Panc1 (cell line): Measurements from ENCODE around the gene YIPF1. TPM values are rescaled to one million over a fixed set of nuclear protein-coding genes. Genes with fewer than 3 reads are reported as not detected.

ENCODE experiments used
- ATAC-seq: fragments of 200-7000 bp; cut with Tn5 transposase; 2 replicates; pipeline ENCODE4 v1.9.1; 2020; ENCODE audit warnings: mild to moderate bottlenecking, moderate library complexity
- BruUV-seq: library from RNA; stranded (reverse); fragments of 400-500 nt; replicated peaks from 2 replicates; lab custom pipeline; 2021; lab: Mats Ljungman, UMichigan
- CTCF ChIA-PET: fragments of 300-600 bp; sonication (Branson Sonifier 250); formaldehyde crosslinking; loops from one replicate; lab custom pipeline; 2022; ENCODE audit warnings: antibody characterized with exemption; lab: Charles Lee
- POLR2A ChIA-PET: fragments of 300-600 bp; sonication (Branson Sonifier 250); formaldehyde crosslinking; loops from one replicate; lab custom pipeline; 2022; ENCODE audit warnings: antibody characterized with exemption; lab: Charles Lee
- DNase-seq: peaks from one replicate; pipeline ENCODE4 v3.0.0-alpha.2; 2010; ENCODE audit warnings: low read depth, low spot score
- H3K27ac ChIP-seq: 2 replicates; pipeline ENCODE4 v1.5.1; 2011; ENCODE audit warnings: mild to moderate bottlenecking, low read length, inconsistent platforms
- H3K27me3 ChIP-seq: fragments of 200-500 bp; sonication (Bioruptor generic); 2 replicates; pipeline ENCODE4 v1.6.0; 2014; ENCODE audit warnings: low read length, inconsistent platforms; ENCODE audit not compliant: control insufficient read depth, insufficient read depth
- H3K36me3 ChIP-seq: fragments of 200-500 bp; sonication (Bioruptor generic); 2 replicates; pipeline ENCODE4 v1.5.1; 2014; ENCODE audit warnings: inconsistent platforms, mild to moderate bottlenecking, low read length, moderate library complexity; ENCODE audit not compliant: control insufficient read depth, insufficient read depth
- H3K4me1 ChIP-seq: 2 replicates; pipeline ENCODE4 v1.5.1; 2011; ENCODE audit warnings: inconsistent platforms, mild to moderate bottlenecking, low read length, moderate library complexity; ENCODE audit not compliant: control insufficient read depth, insufficient read depth
- H3K4me3 ChIP-seq, 2 experiments: 2 replicates each; pipeline ENCODE4 v1.5.1; 2011 to 2012; ENCODE audit warnings: low read depth in 2 of 2, low read length in 2 of 2, mild to moderate bottlenecking in 2 of 2, inconsistent platforms in 1 of 2, moderate library complexity in 1 of 2
- H3K9me3 ChIP-seq: fragments of 200-500 bp; sonication (Bioruptor generic); 2 replicates; pipeline ENCODE4 v1.5.1; 2014; ENCODE audit warnings: low read depth, mild to moderate bottlenecking, inconsistent platforms, low read length, moderate library complexity; ENCODE audit not compliant: control insufficient read depth, insufficient read depth
- POLR2AphosphoS5 ChIP-seq: IDR thresholded peaks from 2 replicates; pipeline ENCODE4 v1.6.1; 2012; ENCODE audit warnings: mild to moderate bottlenecking, low read depth, low read length, moderate library complexity
- SIN3A ChIP-seq: IDR thresholded peaks from 2 replicates; pipeline ENCODE4 v1.6.1; 2012; ENCODE audit warnings: low read depth, mild to moderate bottlenecking, low read length, moderate library complexity, borderline replicate concordance; ENCODE audit not compliant: insufficient read depth
- TCF7L2 ChIP-seq: IDR thresholded peaks from 2 replicates; pipeline ENCODE4 v1.6.1; 2011; ENCODE audit warnings: mild to moderate bottlenecking, low read depth, low read length, inconsistent platforms
- in situ Hi-C: cut with HindIII; loops from 2 replicates; pipeline ENCODE4 v1.10.0; 2016; ENCODE audit warnings: low sequenced_read_pairs, low pct_unique_long_range_greater_than_20kb
- intact Hi-C: fragments of 100-400 bp; cut with micrococcal nuclease; formaldehyde crosslinking; loops from one replicate; pipeline ENCODE4 v1.10.0; 2022; ENCODE audit not compliant: unreplicated experiment
- total RNA-seq: library from RNA; stranded (reverse); gene quantifications from one replicate; pipeline ENCODE4 v1.2.1, GENCODE V29; 2021; ENCODE audit not compliant: unreplicated experiment
- TF ChIP-seq, protein P1 (sequence below), 2 experiments: IDR thresholded peaks; 2 replicates each; pipeline ENCODE4 v1.6.1; 2011 to 2012; ENCODE audit warnings: low read depth in 2 of 2, control low read depth in 1 of 2, low read length in 1 of 2, mild to moderate bottlenecking in 1 of 2, moderate library complexity in 1 of 2; ENCODE audit not compliant: insufficient read depth in 1 of 2
- TF ChIP-seq, protein P2 (sequence below): fragments of 450-650 bp; IDR thresholded peaks from 2 replicates; pipeline ENCODE4 v1.5.1; 2017; ENCODE audit warnings: mild to moderate bottlenecking

Gene YIPF1
- total RNA-seq, 1 experiment from 2014 or later = 21.4 TPM

DNA sequence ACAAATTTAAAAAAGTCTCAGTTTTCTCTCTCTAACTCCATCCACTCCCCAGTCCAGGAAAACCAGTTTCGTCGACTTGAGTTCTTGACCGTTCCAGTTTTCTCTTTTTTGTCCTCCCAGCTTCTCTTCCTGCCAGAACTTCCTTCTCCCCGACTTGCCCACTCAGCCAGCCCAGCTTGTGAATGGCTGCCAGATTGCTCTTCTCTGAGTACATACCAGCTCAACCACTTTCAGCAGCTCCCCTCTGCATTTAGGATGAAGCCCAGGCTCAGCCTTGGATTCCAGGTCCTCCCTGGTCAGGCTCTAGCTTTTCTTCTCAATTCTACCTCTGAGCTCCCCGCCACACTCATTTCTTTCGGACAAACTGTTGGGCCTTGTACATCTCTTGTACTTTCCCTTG lies 5.8 kb upstream of the YIPF1 start:
- ChIA-PET CTCF (no interaction called here), POLR2A (no interaction called here)
- peaks cover 4% of the 10 kb centered on the region; the same call in 1 of the 2 replicates for H3K4me1 ChIP-seq
- ATAC-seq (no peak), DNase-seq (no peak)
- no peak overlapping the region for H3K4me3 ChIP-seq
- H3K27me3 ChIP-seq = no peaks in the 10 kb centered on the region
- H3K9me3 ChIP-seq = no peaks in the 10 kb centered on the region
- no peak overlapping the region for H3K27ac ChIP-seq
- in situ Hi-C loops = no loop called here
- H3K36me3 ChIP-seq = no peaks in the 10 kb centered on the region
- intact Hi-C loops = no loop called here
- no peak for TF ChIP-seq SIN3A
- TF ChIP-seq, protein P1, sequence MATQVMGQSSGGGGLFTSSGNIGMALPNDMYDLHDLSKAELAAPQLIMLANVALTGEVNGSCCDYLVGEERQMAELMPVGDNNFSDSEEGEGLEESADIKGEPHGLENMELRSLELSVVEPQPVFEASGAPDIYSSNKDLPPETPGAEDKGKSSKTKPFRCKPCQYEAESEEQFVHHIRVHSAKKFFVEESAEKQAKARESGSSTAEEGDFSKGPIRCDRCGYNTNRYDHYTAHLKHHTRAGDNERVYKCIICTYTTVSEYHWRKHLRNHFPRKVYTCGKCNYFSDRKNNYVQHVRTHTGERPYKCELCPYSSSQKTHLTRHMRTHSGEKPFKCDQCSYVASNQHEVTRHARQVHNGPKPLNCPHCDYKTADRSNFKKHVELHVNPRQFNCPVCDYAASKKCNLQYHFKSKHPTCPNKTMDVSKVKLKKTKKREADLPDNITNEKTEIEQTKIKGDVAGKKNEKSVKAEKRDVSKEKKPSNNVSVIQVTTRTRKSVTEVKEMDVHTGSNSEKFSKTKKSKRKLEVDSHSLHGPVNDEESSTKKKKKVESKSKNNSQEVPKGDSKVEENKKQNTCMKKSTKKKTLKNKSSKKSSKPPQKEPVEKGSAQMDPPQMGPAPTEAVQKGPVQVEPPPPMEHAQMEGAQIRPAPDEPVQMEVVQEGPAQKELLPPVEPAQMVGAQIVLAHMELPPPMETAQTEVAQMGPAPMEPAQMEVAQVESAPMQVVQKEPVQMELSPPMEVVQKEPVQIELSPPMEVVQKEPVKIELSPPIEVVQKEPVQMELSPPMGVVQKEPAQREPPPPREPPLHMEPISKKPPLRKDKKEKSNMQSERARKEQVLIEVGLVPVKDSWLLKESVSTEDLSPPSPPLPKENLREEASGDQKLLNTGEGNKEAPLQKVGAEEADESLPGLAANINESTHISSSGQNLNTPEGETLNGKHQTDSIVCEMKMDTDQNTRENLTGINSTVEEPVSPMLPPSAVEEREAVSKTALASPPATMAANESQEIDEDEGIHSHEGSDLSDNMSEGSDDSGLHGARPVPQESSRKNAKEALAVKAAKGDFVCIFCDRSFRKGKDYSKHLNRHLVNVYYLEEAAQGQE (IDR thresholded peaks at IDR 0.05; ENCODE audit: insufficient read depth in 1 of 2, low read depth in 2 of 2, low read length in 1 of 2) = no peak
- TF ChIP-seq TCF7L2 = no peak
- no TSS peak for BruUV-seq

DNA sequence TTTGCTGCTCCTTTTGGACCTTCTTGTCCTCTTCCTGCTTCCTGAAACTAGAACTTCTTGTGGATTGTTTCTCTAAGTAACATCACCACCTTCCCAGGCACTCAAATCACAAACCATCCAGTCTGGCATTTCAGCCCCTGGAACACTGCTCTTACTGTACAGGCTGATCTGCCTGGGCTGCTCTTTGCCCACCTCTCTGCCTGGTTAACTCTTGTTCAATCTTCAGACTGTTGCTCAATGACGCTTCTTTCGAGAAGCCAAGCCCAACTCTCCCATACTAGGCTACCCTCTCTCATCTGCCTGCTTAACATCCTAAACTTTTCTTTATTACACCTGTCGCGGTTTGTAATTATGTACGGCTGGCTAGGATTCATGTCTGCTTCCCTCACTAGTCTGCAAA lies 5.0 kb upstream of the YIPF1 start:
- H3K9me3 ChIP-seq = no peaks in the 10 kb centered on the region
- no peaks in the 10 kb centered on the region for H3K27me3 ChIP-seq
- TF ChIP-seq, protein P2, sequence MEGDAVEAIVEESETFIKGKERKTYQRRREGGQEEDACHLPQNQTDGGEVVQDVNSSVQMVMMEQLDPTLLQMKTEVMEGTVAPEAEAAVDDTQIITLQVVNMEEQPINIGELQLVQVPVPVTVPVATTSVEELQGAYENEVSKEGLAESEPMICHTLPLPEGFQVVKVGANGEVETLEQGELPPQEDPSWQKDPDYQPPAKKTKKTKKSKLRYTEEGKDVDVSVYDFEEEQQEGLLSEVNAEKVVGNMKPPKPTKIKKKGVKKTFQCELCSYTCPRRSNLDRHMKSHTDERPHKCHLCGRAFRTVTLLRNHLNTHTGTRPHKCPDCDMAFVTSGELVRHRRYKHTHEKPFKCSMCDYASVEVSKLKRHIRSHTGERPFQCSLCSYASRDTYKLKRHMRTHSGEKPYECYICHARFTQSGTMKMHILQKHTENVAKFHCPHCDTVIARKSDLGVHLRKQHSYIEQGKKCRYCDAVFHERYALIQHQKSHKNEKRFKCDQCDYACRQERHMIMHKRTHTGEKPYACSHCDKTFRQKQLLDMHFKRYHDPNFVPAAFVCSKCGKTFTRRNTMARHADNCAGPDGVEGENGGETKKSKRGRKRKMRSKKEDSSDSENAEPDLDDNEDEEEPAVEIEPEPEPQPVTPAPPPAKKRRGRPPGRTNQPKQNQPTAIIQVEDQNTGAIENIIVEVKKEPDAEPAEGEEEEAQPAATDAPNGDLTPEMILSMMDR = no peak
- TF ChIP-seq, protein P1 (IDR thresholded peaks at IDR 0.05; ENCODE audit: insufficient read depth in 1 of 2, low read depth in 2 of 2, low read length in 1 of 2) = no peak
- TF ChIP-seq SIN3A = no peak
- TF ChIP-seq TCF7L2 = no peak
- TF ChIP-seq POLR2AphosphoS5 = no peak
- H3K27ac ChIP-seq = no peak overlapping the region
- peaks cover 8% of the 10 kb centered on the region for H3K4me1 ChIP-seq
- H3K36me3 ChIP-seq = no peaks in the 10 kb centered on the region
- intact Hi-C loops = no loop called here
- in situ Hi-C loops = no loop called here
- ATAC-seq = no peak
- no peak overlapping the region for H3K4me3 ChIP-seq
- ChIA-PET POLR2A (no interaction called here), CTCF (no interaction called here)
- DNase-seq = no peak
- BruUV-seq = no TSS peak
